GM19035 (cell line): Measurements from ENCODE around the gene AQP12B.
"Not testable (repeated sequence)": the region's sequence is repeated elsewhere in the genome, so short reads cannot be mapped to it uniquely, and the experiment has no call there.

Experiments
- ATAC-seq: cut with Tn5 transposase; IDR thresholded peaks from one replicate; pipeline ENCODE4 v1.9.1; 2021; ENCODE audit not compliant: unreplicated experiment

Gene AQP12B

DNA sequence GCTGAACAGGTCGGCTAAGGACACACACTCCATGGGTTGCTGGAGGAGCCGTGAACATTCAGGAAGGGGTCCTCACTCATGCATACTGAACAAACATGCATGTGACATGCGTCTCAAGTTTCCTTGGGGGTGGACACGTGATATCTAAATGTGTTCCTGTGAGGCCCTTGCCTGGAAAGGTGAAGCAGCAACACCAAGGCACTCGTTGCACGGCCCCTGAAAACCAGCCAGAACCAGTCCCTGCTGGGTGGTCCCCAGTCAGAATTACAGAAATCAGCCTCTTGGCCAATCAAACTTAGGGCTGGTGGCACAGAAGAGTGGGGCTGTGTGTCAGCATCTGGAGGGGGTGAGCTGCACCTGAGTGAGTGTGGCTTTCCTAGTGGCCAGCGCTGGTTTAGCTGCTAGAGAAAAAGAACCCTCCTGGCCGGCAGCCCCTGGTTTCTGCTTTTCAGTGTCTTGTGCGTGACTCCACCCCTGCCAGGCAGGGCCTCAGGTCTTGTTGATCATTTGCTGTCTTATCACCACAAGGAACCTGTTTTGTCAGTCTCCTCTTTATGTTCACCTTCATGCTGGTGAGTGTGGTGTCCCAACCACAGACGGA, 3.2 kb upstream of the AQP12B start:
- ATAC-seq: no peak

GRCh38 chr2:240683980-240684728, 1.5 kb upstream of the AQP12B start:
- ATAC-seq: not testable (repeated sequence)

DNA sequence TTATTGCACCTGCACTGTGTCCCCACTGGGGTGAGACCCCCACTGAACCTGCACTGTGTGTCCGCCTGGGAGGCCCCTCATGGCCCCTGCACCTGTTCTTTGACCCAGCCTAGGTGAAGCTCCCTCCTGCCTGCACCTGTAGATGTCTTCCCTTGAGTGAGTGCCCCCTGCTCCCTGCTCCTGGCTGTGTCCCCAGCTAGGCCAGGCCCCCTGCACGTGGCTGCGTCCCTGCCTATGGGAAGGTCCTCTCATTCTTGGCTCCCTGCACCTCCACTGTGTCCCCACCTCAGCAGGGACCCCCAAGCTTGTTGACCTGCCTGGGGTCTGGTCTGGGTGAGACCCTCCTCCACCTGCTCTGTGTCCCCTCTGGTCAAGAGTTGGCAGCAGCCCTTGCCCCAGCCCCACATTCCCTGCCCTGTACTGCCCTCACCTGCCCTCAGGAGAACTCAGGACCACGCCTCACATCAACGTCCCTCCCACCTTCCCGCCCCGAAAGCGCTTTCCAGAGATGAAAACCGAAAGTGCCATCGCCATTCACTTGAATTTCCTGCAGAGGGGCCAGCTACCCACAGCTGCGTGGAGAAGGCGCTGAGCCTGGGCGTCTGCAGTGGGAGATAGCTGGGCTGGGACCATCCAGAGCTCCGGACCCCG, 769 bp upstream of the AQP12B start:
- not testable (repeated sequence) for ATAC-seq

GRCh38 chr2:240680185-240680584, 2.5 kb downstream of the AQP12B start:
- ATAC-seq: not testable (repeated sequence)

DNA sequence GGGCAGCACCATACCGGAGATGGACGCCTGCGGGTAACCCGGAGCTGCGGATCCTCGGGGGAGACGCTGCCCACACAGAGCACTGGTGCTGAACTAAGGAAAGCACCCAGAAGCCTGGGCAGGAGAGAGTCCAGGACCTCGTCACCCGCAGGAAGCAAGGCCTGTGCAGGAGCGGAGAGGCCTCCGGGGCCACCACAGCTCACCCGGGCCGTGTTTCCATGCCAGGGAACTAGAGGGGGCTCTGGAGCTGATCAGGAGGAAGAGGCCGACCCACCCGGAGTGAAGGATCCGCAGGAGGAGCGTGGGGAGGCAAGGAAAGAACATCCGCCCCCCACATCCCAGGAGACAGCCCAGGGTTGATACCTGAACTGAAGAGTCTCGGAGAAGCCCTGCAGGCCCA, 3.8 kb downstream of the AQP12B start:
- ATAC-seq: not testable (repeated sequence)

DNA sequence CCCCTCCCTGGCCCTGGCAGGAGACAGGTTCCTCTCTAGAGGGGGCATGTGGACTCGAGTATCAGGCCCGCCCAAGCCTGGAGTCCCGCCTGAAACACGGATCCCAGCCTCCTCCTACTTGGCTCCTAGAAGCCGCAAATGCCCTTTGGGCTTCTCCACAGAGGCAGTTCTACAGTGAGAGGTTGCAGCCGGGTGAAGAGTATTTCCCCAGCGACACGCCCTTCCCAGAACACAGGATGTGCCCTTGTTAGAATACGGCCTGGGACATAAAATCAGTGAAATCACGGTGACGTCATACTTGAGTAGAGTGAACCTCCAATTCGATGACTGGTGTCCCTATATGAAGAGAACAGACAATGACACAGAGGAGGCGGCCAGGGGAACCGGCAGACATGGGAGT, 4.6 kb downstream of the AQP12B start:
- ATAC-seq: not testable (repeated sequence)

- ATAC-seq: not testable (repeated sequence)
Observed at GRCh38 chr2:240675345-240675744, 7.3 kb downstream of the AQP12B start.

DNA sequence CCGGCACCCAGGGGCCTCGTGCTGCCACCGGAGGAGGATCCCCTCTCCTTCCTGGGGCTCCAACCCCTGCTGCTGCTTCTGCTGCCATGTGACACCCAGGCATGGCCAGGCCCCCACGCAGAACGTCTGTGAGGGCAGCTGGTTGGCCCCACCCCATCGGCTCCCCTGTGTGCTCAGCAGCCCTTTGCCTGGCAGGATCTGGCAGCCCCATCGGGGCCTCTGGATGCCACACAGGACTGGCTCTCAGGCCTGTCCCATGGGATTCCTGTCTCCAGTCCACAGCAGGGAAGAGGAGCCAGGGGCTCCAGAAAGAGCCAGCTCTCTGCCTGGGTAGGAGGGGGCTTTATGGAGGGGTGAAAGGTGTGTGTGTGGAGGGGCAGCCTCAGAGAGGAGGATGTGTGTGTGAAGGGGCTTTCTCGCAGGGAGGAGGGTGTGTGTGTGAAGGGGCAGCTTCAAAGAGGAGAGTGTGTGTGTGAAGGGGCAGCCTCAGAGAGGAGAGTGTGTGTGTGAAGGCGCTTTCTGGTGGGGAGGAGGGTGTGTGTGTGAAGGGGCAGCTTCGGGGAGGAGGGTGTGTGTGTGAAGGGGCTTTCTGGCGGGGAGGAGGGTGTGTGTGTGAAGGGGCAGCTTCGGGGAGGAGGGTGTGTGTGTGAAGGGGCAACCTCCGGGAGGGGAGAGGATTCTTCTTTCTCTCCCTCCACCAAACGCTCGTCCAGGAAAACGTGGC, 8.1 kb downstream of the AQP12B start:
- not testable (repeated sequence) for ATAC-seq

- no peak for ATAC-seq
Observed at GRCh38 chr2:240672701-240673190, 9.9 kb downstream of the AQP12B start.

- ATAC-seq: no peak
Observed at GRCh38 chr2:240672076-240672700, 10.5 kb downstream of the AQP12B start.

DNA sequence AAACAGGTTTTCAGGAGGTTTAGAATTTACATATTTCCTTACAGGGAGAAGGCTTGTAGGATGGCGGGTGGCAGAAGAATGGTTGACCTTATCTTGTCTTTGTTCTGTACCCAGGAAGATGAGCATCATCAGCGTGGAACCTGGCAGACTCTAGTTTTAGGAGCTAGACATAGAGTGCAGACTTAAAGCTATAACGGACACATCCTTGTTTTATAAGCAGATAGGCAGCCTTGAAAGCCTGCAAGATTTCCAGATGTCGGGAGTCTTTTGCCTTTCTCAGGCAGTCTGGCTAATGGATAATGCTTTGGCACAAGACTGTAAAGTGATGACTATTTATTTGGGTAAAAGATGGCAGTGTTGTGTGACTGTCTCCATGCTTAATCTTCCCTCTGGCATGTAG, 11.7 kb downstream of the AQP12B start:
- ATAC-seq: no peak

DNA sequence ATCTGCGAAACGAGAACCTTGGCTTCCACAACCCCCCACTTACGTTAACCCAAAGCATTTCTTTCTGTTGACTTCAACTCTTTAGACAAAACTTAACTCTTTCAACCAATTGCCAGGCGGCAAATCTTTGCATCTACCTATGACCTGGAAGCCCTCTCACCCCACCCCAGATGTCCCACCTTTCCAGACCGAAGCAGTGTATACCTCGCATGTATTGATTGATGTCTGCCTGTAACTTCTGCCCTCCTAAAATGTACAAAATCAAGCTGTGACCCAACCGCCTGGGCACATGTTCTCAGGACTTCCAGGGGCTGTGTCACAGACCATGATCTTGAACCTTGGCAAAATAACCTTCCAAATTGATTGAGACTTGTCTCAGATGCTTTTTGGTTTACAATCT, 12.3 kb downstream of the AQP12B start:
- ATAC-seq: no peak

- ATAC-seq: no peak
Observed at GRCh38 chr2:240664622-240665021, 18.1 kb downstream of the AQP12B start.

- ATAC-seq: no peak
Observed at GRCh38 chr2:240663546-240664190, 19.0 kb downstream of the AQP12B start.

- ATAC-seq: no peak
Observed at GRCh38 chr2:240662681-240663080, 20.0 kb downstream of the AQP12B start.

- ATAC-seq: not testable (repeated sequence)
Observed at GRCh38 chr2:240659883-240660282, 22.8 kb downstream of the AQP12B start.

GRCh38 chr2:240655931-240656886, 26.5 kb downstream of the AQP12B start:
- ATAC-seq: peak; percentile 58

DNA sequence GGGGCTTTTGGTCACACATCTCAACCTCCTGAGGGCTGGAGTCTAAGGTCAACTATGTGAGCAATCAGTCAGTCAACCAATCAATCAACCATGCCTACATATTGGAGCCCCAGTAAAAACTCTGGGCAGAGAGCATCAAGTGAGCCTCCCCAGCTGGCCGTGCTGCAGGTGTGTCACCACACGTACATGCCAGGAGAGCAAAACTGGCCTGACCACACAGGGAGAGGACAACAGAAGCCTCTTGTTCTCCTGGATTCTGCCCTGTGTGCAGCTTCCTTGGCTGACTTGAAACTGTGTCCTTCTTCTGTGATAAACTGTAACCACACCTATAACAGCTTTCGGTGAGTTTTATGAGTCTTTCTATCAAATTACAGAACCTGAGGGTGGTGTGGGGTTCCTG, 31.5 kb downstream of the AQP12B start:
- no peak for ATAC-seq

GRCh38 chr2:240650254-240650965, 32.3 kb downstream of the AQP12B start:
- no peak for ATAC-seq
